DND-41 (cell line): ENCODE measurements around the gene SLC44A3.

ENCODE experiments used
- CTCF ChIP-seq: IDR thresholded peaks from 2 replicates; pipeline ENCODE4 v1.5.1; 2012; ENCODE audit warnings: borderline replicate concordance, low read length, moderate library complexity, mild to moderate bottlenecking; ENCODE audit not compliant: poor library complexity, severe bottlenecking; ENCODE audit errors: extremely low read depth
- EZH2 ChIP-seq: IDR thresholded peaks from 3 replicates; pipeline ENCODE4 v1.6.1; 2012; ENCODE audit warnings: borderline replicate concordance, low read depth, mild to moderate bottlenecking, moderate library complexity, low read length, inconsistent platforms; ENCODE audit not compliant: severe bottlenecking

- no peak for TF ChIP-seq EZH2
- no peak for TF ChIP-seq CTCF
Measured at GRCh38 chr1:94871031-94871430, 50.9 kb downstream of the SLC44A3 start.
